ENCODE measurements around the gene OR4K14.
"Not testable (repeated sequence)": the region's sequence is repeated elsewhere in the genome, so short reads cannot be mapped to it uniquely, and the experiment has no call there.

The OR4K14 gene

DNA sequence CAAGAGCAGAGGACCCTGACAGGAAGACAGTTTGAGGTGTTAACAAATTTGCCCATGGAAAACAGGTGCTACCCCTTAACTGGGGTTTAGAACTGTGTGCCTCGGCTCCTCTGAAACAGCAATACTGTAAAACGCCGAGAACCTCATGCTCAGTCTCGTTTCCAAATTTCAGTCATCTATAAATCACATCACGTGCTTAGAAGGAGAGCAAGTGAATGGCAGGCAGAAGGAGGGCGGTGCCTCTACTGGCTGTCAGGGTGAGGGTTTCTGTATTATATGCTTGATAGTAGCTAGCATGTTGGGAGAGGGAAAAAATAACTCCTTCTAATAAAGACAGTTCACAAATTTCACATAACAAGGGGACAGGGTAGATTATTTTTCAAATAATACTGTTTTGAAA is 12.0 kb upstream of the OR4K14 start:
- H3K4me3 ChIP-seq (ENCODE audit: low read depth, low read length) = no peak overlapping the region
- no peak for DNase-seq (ENCODE audit: low read depth)
- TF ChIP-seq, protein P1, sequence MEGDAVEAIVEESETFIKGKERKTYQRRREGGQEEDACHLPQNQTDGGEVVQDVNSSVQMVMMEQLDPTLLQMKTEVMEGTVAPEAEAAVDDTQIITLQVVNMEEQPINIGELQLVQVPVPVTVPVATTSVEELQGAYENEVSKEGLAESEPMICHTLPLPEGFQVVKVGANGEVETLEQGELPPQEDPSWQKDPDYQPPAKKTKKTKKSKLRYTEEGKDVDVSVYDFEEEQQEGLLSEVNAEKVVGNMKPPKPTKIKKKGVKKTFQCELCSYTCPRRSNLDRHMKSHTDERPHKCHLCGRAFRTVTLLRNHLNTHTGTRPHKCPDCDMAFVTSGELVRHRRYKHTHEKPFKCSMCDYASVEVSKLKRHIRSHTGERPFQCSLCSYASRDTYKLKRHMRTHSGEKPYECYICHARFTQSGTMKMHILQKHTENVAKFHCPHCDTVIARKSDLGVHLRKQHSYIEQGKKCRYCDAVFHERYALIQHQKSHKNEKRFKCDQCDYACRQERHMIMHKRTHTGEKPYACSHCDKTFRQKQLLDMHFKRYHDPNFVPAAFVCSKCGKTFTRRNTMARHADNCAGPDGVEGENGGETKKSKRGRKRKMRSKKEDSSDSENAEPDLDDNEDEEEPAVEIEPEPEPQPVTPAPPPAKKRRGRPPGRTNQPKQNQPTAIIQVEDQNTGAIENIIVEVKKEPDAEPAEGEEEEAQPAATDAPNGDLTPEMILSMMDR (IDR thresholded peaks at IDR 0.05; ENCODE audit: insufficient read depth, low read depth, low read length, missing control alignments) = no peak

DNA sequence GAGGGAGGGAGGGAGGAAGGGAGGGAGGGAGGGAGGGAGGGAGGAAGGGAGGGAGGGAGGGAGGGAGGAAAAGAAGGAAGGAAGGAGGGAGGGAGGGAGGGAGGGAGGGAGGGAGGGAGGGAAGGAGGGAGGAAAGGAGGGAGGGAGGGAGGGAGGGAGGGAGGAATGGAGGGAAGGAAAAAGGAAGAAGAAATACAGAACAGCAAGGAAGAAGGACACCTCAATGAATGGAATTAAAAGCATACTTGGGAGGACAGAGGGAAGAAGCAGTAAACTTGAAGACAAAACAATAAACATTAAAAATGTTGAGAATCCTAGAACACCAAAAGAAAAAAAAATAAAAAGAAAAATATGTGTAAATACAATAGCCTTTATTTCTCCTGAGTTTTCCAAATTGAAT is 11.0 kb downstream of the OR4K14 start:
- DNase-seq (ENCODE audit: low read depth) = no peak
- TF ChIP-seq, protein P1 (IDR thresholded peaks at IDR 0.05; ENCODE audit: insufficient read depth, low read depth, low read length, missing control alignments) = no peak

DNA sequence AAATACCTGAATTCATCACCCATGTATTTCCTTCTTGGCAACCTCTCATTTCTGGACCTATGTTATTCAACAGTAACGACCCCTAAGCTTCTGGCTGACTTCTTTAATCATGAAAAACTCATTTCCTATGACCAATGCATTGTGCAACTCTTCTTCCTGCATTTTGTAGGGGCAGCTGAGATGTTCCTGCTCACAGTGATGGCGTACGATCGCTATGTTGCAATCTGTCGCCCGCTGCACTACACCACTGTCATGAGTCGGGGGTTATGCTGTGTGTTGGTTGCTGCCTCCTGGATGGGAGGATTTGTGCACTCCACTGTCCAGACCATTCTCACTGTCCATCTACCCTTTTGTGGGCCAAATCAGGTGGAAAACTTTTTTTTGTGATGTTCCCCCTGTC is 16.8 kb downstream of the OR4K14 start:
- no peak for DNase-seq (ENCODE audit: low read depth)
- no peak overlapping the region for H3K4me3 ChIP-seq (ENCODE audit: low read depth, low read length)
- TF ChIP-seq, protein P1 (IDR thresholded peaks at IDR 0.05; ENCODE audit: insufficient read depth, low read depth, low read length, missing control alignments) = no peak

More for the DNA sequence above, 11.0 kb downstream of the OR4K14 start:
- no peak overlapping the region for H3K4me3 ChIP-seq (ENCODE audit: low read depth, low read length)

DNA sequence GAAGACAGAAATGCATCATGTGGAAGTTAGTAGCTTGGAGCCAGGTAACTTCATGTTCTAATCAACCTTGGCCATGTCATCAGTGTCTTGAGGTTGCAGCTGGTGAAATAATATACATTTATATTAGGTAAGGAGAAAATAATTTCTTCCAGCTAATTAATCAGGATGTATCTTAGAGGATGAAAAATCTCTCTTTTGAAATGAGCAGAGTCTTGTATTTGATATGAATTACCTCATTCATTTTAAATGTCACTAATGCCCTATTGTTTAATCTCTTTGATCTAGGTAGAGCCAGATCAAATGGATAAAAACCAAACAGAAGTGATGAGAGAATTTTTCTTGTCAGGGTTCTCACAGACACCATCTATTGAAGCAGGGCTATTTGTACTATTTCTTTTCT is 17.2 kb downstream of the OR4K14 start, which contains the start of gene OR4Q2:
Gene OR4Q2, plus strand, starts transcription at position 301 of the 400 bp plus-strand sequence.
- TF ChIP-seq, protein P1 (IDR thresholded peaks at IDR 0.05; ENCODE audit: insufficient read depth, low read depth, low read length, missing control alignments) = no peak
- no peak for DNase-seq (ENCODE audit: low read depth)
- no peak within 1 kb of the TSS for H3K4me3 ChIP-seq (ENCODE audit: low read depth, low read length)

DNA sequence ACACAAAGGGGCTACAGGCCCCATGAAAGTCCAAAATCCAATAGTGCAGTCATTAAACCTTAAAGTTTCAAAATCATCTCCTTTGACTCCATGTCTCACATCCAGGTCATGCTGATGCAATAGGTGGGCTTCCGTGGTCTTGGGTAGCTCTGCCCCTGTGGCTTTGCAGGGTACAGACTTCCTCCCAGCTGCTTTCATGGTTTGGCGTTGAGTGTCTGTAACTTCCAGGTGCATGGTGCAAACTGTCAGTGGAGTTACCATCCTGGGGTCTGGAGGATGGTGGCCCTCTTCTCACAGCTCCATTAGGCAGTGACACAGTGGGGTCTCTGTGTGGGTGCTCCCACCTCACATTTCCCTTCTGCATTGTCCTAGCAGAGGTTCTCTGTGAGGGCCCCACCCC is 25.7 kb downstream of the OR4K14 start:
- no peak overlapping the region for H3K4me3 ChIP-seq (ENCODE audit: low read depth, low read length)
- DNase-seq (ENCODE audit: low read depth) = no peak
- TF ChIP-seq, protein P1 (IDR thresholded peaks at IDR 0.05; ENCODE audit: insufficient read depth, low read depth, low read length, missing control alignments) = no peak

DNA sequence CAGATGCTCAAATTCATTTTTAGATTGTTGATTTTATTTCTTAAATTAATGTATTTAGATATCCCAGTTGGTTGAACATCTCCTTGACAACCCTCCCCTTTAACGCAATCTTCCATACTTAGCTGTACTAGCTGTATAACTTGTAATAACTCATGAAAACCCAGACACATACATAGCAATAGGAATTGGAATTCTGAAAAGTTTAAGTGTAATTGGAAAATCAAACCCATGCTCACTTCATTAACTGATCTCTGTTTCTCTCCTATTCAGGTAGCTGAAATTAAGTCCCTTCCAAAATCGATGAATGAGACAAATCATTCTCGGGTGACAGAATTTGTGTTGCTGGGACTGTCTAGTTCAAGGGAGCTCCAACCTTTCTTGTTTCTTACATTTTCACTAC is 43.8 kb downstream of the OR4K14 start, which contains the start of gene OR4K15:
Gene OR4K15, plus strand, starts transcription at position 301 of the 400 bp plus-strand sequence. Its CDS starts 0 bp downstream, at position 301.
- no peak within 1 kb of the TSS for H3K4me3 ChIP-seq (ENCODE audit: low read depth, low read length)
- TF ChIP-seq, protein P1 (IDR thresholded peaks at IDR 0.05; ENCODE audit: insufficient read depth, low read depth, low read length, missing control alignments) = no peak
- no peak for DNase-seq (ENCODE audit: low read depth)

DNA sequence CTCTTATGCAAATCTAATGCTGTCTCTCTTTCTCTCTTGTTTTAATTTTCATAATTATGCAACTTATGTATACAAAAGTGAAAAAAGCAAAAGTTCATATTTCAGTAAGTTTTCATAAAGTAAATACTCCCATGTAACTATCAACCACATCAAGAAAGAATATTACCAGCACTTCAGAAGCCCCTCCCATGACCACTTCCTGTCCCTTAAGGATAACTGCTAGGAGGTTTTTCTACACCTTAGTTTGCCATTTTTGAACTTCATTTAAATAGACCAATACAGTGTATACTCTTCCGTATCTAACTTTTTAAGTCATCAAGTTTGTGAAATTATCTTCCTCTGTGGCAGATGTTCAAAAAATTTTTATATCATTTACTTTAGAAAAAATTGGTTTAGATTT is 44.3 kb downstream of the OR4K14 start:
- TF ChIP-seq, protein P1 (IDR thresholded peaks at IDR 0.05; ENCODE audit: insufficient read depth, low read depth, low read length, missing control alignments) = no peak
- no peak for DNase-seq (ENCODE audit: low read depth)
- H3K4me3 ChIP-seq (ENCODE audit: low read depth, low read length) = no peak overlapping the region

DNA sequence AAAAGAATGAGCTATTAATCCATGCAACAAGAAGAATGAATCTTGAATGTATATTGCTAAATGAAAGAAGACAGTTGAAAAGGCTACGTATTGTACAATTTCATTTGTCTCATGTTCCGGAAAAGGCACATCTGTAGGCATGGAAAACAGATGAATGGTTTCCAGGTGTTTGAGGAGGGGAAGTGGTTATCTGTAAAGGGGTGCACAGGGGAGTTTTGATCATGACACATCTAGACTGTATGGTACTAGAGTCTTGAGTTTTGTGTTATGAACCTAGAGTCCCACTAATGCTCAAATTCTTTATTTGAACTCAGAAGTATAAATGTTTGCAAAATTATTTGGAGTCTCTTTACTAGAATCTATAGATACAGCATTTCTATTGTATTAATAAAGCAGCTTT is 49.4 kb downstream of the OR4K14 start:
- not testable (repeated sequence) for H3K4me3 ChIP-seq (ENCODE audit: low read depth, low read length); DNase-seq (ENCODE audit: low read depth)

Data from GM12865 (cell line).